Karpas-422 (cell line): ENCODE data around the gene RAB23. TPM values are rescaled to one million over a fixed set of nuclear protein-coding genes. Genes with fewer than 3 reads are reported as not detected.

Source experiments
- total RNA-seq: library from RNA; depleted of rRNA; stranded (reverse); fragments of >200 nt; shearing (Covaris generic); gene quantifications from 2 replicates; pipeline ENCODE4 v1.2.3, GENCODE V29; 2014; ENCODE audit warnings: low replicate concordance; rRNA removed

RAB23 gene
- total RNA-seq, 1 experiment from 2014 or later = 2.8 TPM

Other genes starting within 250 kb of the RAB23 start
- gene KIAA1586, start 175.6 kb downstream of the RAB23 start, total RNA-seq = 12.3 and 12.7 TPM in 2 replicates
- 48.1 and 92.3 TPM in 2 replicates for gene ZNF451, start 132.1 kb downstream of the RAB23 start, total RNA-seq
- gene BAG2, start 50.0 kb downstream of the RAB23 start, total RNA-seq = 9.0 and 19.5 TPM in 2 replicates
- gene PRIM2, start 95.3 kb upstream of the RAB23 start, total RNA-seq = 22.7 and 49.1 TPM in 2 replicates